ENCODE results near the gene NXNL1. TPM values are rescaled to one million over a fixed set of nuclear protein-coding genes. Genes with fewer than 3 reads are reported as not detected.

NXNL1 gene
- total and polyA plus RNA-seq, 2 of the 4 experiments (the other 2 are of a cell fraction), result not detected

DNA sequence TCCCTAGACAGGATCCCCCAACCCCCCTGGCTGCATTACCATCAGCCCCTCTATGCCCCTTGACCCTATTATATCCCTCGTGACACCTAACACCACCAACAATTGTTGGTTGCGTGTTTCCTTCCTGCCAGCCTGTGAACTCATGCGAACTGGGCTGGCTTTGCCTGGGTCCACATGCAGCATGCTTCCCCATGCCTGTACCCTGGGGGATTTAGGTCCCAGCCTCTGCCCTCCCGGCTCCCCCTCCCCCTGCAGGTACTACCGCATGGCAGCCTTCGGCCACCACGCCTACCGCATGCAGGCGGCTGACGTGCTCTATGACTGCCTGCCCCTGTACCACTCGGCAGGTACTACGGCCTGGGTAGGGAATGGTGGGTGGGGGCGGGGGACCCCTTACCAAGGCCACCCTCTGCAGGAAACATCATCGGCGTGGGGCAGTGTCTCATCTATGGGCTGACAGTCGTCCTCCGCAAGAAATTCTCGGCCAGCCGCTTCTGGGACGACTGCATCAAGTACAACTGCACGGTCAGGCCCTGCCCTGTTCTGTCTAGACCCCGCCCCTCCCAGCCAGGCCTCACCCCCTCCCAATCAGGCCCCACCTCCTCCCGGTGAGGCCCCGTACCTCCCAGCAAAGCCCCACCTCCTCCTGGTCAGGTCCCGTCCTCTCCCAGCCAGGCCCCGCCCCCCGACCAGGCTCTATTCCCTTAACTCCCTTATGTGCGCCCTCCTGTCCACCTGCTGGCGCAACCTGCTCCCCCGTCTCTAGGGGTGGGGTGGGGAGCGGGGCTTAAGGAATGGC, 28.1 kb upstream of the NXNL1 start:
- TF ChIP-seq, protein P1, sequence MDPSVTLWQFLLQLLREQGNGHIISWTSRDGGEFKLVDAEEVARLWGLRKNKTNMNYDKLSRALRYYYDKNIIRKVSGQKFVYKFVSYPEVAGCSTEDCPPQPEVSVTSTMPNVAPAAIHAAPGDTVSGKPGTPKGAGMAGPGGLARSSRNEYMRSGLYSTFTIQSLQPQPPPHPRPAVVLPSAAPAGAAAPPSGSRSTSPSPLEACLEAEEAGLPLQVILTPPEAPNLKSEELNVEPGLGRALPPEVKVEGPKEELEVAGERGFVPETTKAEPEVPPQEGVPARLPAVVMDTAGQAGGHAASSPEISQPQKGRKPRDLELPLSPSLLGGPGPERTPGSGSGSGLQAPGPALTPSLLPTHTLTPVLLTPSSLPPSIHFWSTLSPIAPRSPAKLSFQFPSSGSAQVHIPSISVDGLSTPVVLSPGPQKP (IDR thresholded peaks at IDR 0.05; ENCODE audit: borderline replicate concordance, low read depth, low read length), result no peak
- TF ChIP-seq NFE2L2 (IDR thresholded peaks at IDR 0.05; ENCODE audit: low read depth, low read length) (no peak), RAD21 (IDR thresholded peaks at IDR 0.05; ENCODE audit: low read length) (no peak), RFX5 (IDR thresholded peaks at IDR 0.05; ENCODE audit: low read depth, low read length) (no peak), POLR2A (IDR thresholded peaks at IDR 0.05; ENCODE audit: low read depth, low read length) (no peak)
- Histone ChIP-seq H3K18ac (ENCODE audit: low read depth, low read length) (no peak overlapping the region), H4K8ac (ENCODE audit: low read depth in 2 of 2, low read length in 2 of 2) (no peak overlapping the region), H3K27ac (ENCODE audit: insufficient read depth, low read length) (no peak overlapping the region), H3K23ac (ENCODE audit: low read depth, low read length) (no peak overlapping the region), H3K4me2 (ENCODE audit: low read depth, low read length) (no peak overlapping the region), H3K9ac (ENCODE audit: low read depth, low read length) (no peak overlapping the region), H3K4me1 (ENCODE audit: control insufficient read depth, insufficient read depth, low read length) (no peaks in the 10 kb centered on the region; the same call in 1 of the 2 replicates), H3K9me3 (ENCODE audit: control insufficient read depth, insufficient read depth, low read length) (no peaks in the 10 kb centered on the region), H2BK15ac (ENCODE audit: low read depth, low read length) (no peak overlapping the region), H3K14ac (replicated peaks; ENCODE audit: low read depth, low read length) (no peak overlapping the region), H2AK5ac (ENCODE audit: low read depth, low read length) (no peak overlapping the region), H2AK9ac (replicated peaks; ENCODE audit: low read depth, low read length, poor library complexity) (peak overlapping the region; percentile 70), H3K27me3 (ENCODE audit: control insufficient read depth, insufficient read depth, low read length) (no peaks in the 10 kb centered on the region), H4K5ac (ENCODE audit: low read depth, low read length) (no peak overlapping the region), H4K91ac (ENCODE audit: insufficient read depth, low read depth, low read length) (no peak overlapping the region), H2BK20ac (ENCODE audit: low read depth, low read length) (no peak overlapping the region), H3K9me1 (ENCODE audit: insufficient read depth, low read length) (no peaks in the 10 kb centered on the region; the same call in 1 of the 2 replicates), H2AFZ (replicated peaks; ENCODE audit: low read length, poor library complexity) (no peak overlapping the region), H2BK5ac (ENCODE audit: low read depth, low read length, poor library complexity, severe bottlenecking) (no peak overlapping the region), H2BK120ac (ENCODE audit: low read depth, low read length) (no peak overlapping the region), H4K20me1 (ENCODE audit: insufficient read depth, low read length) (peaks cover 14% of the 10 kb centered on the region), H3K4ac (ENCODE audit: low read depth, low read length) (no peak overlapping the region), H3K56ac (ENCODE audit: extremely low read depth, insufficient read depth, low read length) (no peak overlapping the region), H3K36me3 (ENCODE audit: control insufficient read depth, insufficient read depth, low read length) (peaks cover 12% of the 10 kb centered on the region), H3K79me1 (ENCODE audit: low read depth in 1 of 2, low read length in 2 of 2) (peaks cover 0 to 11% of the 10 kb centered on the region in 2 experiments; a peak in 1 of 4 replicates), H3K4me3 (ENCODE audit: insufficient read depth, low read depth, low read length) (no peak overlapping the region)
- dilution Hi-C loops (cut with HindIII; ENCODE audit: low sequenced_read_pairs, unreplicated experiment) (no loop called here), in situ Hi-C loops (cut with MboI; ENCODE audit: low sequenced_read_pairs) (no loop called here), intact Hi-C loops (cut with micrococcal nuclease) (no loop called here)
- ChIA-PET CTCF (no interaction called here), POLR2A (ENCODE audit: unreplicated experiment) (no interaction called here)
- BruUV-seq (replicated peaks), result no TSS peak
- ATAC-seq (ENCODE audit: low read depth) (peak; percentile 55), DNase-seq (no peak)
- 74% methylated on average over 9 of the region's 31 CpGs; no CpG with 5 or more reads in 1 of the 2 experiments for WGBS, 2 experiments (ENCODE audit: extremely low coverage in 2 of 2, insufficient read length in 1 of 2)

Measured in IMR-90 (cell line).